A549 treated with dexamethasone at 1 μM for 4 hours (cell line): ENCODE data around the gene HTR2C. TPM values are rescaled to one million over a fixed set of nuclear protein-coding genes. Genes with fewer than 3 reads are reported as not detected.

Source experiments
- total RNA-seq: library from RNA; stranded (reverse); fragments of 200-300 nt; extraction: Qiagen RNA extraction; gene quantifications from 5 replicates; pipeline ENCODE4 v1.2.3, GENCODE V29; 2022

The HTR2C gene
- not detected in 5 replicates for total RNA-seq

DNA sequence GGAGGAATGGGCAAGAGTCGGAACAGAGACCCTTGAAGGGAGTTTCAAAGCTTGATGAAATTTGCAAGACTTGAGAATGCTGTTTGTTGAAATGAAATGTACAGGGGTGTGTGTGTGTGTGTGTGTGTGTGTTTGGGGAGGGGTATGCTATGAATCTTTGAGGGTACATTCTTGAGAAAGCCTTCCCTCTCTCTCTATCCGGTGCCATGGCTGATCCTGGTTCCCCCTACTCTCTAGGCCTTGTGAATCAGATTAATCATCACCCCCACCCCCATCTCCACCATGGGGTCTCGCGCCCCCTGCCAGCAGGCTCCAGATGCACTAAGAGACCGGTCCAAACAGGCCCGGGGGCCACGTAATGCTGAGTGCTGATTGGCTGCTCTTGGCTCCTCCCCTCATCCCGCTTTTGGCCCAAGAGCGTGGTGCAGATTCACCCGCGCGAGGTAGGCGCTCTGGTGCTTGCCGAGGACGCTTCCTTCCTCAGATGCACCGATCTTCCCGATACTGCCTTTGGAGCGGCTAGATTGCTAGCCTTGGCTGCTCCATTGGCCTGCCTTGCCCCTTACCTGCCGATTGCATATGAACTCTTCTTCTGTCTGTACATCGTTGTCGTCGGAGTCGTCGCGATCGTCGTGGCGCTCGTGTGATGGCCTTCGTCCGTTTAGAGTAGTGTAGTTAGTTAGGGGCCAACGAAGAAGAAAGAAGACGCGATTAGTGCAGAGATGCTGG lies at the start of gene HTR2C:
HTR2C (plus strand) TSS at position 441 of the 729 bp plus-strand sequence. CDS start 142,851 bp downstream, outside the sequence.

